ENCODE data around the gene NPAS2. TPM values are rescaled to one million over a fixed set of nuclear protein-coding genes. Genes with fewer than 3 reads are reported as not detected.

Gene NPAS2
- total RNA-seq, 4 donors from 2014 or later, result 11.8 to 46.5 (median 21.7) TPM

DNA sequence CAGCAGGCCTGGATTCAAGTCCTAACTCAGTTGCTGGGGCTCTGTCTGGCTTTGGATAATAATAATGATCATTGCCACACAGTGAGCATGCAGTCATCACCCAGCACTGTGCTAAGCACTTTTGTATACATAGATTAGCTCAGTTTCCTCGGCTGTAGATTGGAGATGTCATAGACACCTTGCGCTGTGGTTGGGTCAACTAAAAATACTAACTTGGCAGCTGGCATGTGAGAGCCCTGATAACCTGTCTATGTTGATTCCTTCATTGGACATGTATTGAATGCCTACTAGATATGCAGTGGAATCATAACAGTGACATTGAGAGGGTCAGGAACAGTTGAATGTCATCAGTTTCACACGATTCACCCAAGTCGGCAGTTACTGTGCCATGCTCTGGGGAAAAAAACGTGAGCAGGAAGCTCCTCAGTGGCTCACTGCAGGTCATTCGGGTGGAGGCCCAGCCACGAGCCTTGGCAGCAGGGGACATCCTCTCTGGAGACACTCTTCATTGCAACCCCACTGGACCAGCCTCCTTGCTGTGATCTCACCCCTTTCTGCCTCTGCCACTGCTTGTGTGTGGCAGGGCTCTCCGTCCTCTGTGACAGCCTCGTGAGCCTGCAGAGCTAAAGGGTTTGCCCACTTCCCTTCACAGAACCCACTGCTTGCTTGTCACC is 85.3 kb downstream of the NPAS2 start:
- WGBS, 2 donors (ENCODE audit: low coverage in 1 of 2), result 21 to 60% methylated on average over 1 to 2 of the region's 9 CpGs
- Histone ChIP-seq H3K4me3 (no peak overlapping the region), H3K36me3 (peaks cover 0 to 24% of the 10 kb centered on the region in 2 donors), H3K27ac (no peak overlapping the region), H3K27me3 (no peaks in the 10 kb centered on the region), H3K9me3 (no peaks in the 10 kb centered on the region), H3K4me1 (peaks cover 0 to 13% (median 0%) of the 10 kb centered on the region in 3 donors)
- TF ChIP-seq POLR2A (IDR thresholded peaks at IDR 0.05), result no peak
- TF ChIP-seq EP300 (IDR thresholded peaks at IDR 0.05), result no peak
- TF ChIP-seq POLR2AphosphoS5 (IDR thresholded peaks at IDR 0.05), result no peak
- TF ChIP-seq, protein P1, sequence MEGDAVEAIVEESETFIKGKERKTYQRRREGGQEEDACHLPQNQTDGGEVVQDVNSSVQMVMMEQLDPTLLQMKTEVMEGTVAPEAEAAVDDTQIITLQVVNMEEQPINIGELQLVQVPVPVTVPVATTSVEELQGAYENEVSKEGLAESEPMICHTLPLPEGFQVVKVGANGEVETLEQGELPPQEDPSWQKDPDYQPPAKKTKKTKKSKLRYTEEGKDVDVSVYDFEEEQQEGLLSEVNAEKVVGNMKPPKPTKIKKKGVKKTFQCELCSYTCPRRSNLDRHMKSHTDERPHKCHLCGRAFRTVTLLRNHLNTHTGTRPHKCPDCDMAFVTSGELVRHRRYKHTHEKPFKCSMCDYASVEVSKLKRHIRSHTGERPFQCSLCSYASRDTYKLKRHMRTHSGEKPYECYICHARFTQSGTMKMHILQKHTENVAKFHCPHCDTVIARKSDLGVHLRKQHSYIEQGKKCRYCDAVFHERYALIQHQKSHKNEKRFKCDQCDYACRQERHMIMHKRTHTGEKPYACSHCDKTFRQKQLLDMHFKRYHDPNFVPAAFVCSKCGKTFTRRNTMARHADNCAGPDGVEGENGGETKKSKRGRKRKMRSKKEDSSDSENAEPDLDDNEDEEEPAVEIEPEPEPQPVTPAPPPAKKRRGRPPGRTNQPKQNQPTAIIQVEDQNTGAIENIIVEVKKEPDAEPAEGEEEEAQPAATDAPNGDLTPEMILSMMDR (IDR thresholded peaks at IDR 0.05), result no peak
- no peak for ATAC-seq

DNA sequence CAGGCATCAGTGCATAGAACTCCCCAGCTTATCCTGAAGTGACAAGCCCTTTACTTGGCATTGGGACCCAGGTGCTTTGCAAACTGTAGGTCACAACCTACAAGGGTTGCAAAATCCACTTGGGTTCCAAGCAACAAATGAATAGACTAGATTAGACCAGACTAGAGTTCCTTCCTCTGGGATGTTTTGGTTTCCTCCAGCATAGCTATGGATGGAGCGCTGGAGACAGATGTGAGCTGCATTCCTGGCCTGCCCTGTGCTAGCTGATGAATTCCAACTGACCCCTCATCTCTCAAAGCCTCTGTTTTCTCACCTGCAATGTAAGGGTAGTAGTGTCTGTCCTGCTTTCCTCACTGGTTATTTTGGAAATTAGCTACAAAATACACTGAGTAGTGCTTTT is 86.2 kb downstream of the NPAS2 start:
- Histone ChIP-seq H3K27ac (no peak overlapping the region), H3K36me3 (peaks cover 0 to 24% of the 10 kb centered on the region in 2 donors), H3K27me3 (no peaks in the 10 kb centered on the region), H3K4me1 (peaks cover 0 to 13% (median 0%) of the 10 kb centered on the region in 3 donors), H3K9me3 (no peaks in the 10 kb centered on the region), H3K4me3 (no peak overlapping the region)
- WGBS, 2 donors (ENCODE audit: low coverage in 1 of 2), result 100% methylated on average over 1 of the region's 1 CpG
- TF ChIP-seq, protein P1 (IDR thresholded peaks at IDR 0.05), result no peak
- no peak for ATAC-seq

DNA sequence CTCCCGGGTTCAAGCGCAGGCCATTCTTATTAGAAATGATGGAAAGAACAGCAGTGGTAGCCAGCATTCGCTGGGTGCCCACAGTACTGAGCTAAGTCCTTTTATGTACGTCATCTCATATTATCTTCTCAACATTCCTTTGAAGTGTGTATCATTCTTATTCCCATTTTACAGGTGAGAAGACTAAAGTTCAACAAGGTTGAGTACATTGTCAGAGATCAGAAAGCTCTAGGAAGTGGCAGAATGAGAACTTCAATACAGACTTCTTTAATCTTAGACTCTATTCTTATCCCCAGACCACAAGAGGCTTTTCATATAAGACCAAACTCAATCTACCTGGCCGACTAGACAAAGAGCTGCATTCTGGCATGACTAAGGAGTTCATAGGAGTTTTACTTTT is 86.7 kb downstream of the NPAS2 start:
- Histone ChIP-seq H3K27ac (no peak overlapping the region), H3K4me3 (no peak overlapping the region), H3K36me3 (peaks cover 0 to 24% of the 10 kb centered on the region in 2 donors), H3K9me3 (no peaks in the 10 kb centered on the region), H3K27me3 (no peaks in the 10 kb centered on the region), H3K4me1 (peaks cover 0 to 13% (median 0%) of the 10 kb centered on the region in 3 donors)
- TF ChIP-seq POLR2AphosphoS5 (IDR thresholded peaks at IDR 0.05) (no peak), POLR2A (IDR thresholded peaks at IDR 0.05) (no peak), EP300 (IDR thresholded peaks at IDR 0.05) (no peak)
- TF ChIP-seq, protein P1 (IDR thresholded peaks at IDR 0.05), result no peak
- no peak for ATAC-seq
- 92 to 98% methylated on average over 4 to 5 of the region's 5 CpGs for WGBS, 2 donors (ENCODE audit: low coverage in 1 of 2)

DNA sequence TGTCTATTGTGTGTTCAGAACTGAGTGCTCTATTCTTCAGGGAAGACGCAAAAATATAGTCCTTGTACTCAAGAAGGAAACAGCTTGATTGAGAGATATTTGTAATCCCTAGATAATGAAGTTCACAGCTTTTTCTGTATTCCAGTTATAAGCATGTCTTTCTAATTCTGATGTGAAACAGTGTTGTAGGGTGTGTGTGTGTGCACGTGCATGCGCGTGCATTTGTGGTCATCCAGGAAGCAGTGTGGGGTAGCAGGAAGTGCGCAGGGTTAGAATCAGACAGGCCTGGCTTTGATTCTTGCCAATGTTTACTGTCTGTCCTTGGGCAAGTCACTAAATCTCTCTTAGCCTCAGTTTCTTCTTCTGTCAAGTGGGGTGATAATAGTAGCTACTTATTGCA is 87.9 kb downstream of the NPAS2 start:
- Histone ChIP-seq H3K27ac (no peak overlapping the region), H3K9me3 (no peaks in the 10 kb centered on the region), H3K4me3 (no peak overlapping the region), H3K27me3 (no peaks in the 10 kb centered on the region), H3K36me3 (peaks cover 0 to 24% of the 10 kb centered on the region in 2 donors), H3K4me1 (peaks cover 0 to 11% (median 0%) of the 10 kb centered on the region in 3 donors)
- WGBS, 2 donors (ENCODE audit: low coverage in 1 of 2), result 89 to 90% methylated on average over 3 to 4 of the region's 5 CpGs
- no peak for ATAC-seq
- TF ChIP-seq POLR2AphosphoS5 (IDR thresholded peaks at IDR 0.05) (no peak), EP300 (IDR thresholded peaks at IDR 0.05) (no peak), POLR2A (IDR thresholded peaks at IDR 0.05) (no peak)
- TF ChIP-seq, protein P1 (IDR thresholded peaks at IDR 0.05), result no peak

DNA sequence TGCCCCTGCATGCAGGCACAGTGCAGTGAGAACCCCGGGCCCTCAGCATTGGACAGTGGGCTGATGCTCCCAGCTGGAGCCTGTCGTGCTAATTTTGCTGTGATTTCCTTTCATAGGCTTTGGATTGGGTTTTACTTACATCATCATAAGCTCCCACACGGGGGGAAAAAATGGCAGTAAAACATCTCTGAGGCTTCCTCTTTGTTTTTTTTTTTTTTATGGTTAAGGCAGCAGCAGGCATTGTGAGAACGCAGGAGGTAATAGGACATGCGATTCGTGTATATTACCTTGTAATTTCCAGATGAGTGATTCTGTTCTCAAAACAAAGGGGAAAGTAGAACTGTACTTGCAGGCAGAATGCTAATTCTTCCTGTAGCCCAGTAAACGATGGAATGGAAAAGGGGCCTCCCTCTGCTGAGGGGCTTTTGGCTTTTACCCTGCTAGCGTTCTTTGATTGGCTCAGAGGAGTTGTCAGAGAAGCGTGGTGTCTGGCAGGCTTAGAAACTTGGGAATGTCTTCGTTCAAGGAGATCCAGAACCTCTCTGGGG is 89.7 kb downstream of the NPAS2 start:
- Histone ChIP-seq H3K9me3 (no peaks in the 10 kb centered on the region), H3K27me3 (no peaks in the 10 kb centered on the region), H3K4me1 (no peaks in the 10 kb centered on the region), H3K4me3 (no peak overlapping the region), H3K36me3 (peaks cover 0 to 32% of the 10 kb centered on the region in 2 donors), H3K27ac (no peak overlapping the region)
- no peak for ATAC-seq
- TF ChIP-seq EP300 (IDR thresholded peaks at IDR 0.05) (no peak), POLR2AphosphoS5 (IDR thresholded peaks at IDR 0.05) (no peak)
- 41 to 58% methylated on average over 10 of the region's 10 CpGs for WGBS, 2 donors (ENCODE audit: low coverage in 1 of 2)

Data from gastroesophageal sphincter (tissue), 4 donors.